Measurements from ENCODE around the gene ANG.
"Not testable (repeated sequence)": the region's sequence is repeated elsewhere in the genome, so short reads cannot be mapped to it uniquely, and the experiment has no call there.

ANG gene

GRCh38 chr14:20698934-20699333 lies 10.4 kb downstream of the ANG start:
- Histone ChIP-seq H3K4me3 (ENCODE audit: low read depth, low read length, poor library complexity, severe bottlenecking) (no peak overlapping the region), H3F3A (ENCODE audit: insufficient read depth, low read length) (no peaks in the 10 kb centered on the region), H3K79me2 (ENCODE audit: insufficient read depth, low read length) (no peaks in the 10 kb centered on the region), H3K9ac (ENCODE audit: low read length) (no peak overlapping the region), H4K20me1 (ENCODE audit: insufficient read depth, low read length) (no peaks in the 10 kb centered on the region), H2AFZ (ENCODE audit: low read length) (no peak overlapping the region), H3K9me2 (ENCODE audit: low read depth, low read length) (no peaks in the 10 kb centered on the region), H3K9me3 (ENCODE audit: low read length) (no peaks in the 10 kb centered on the region), H3K27me3 (ENCODE audit: insufficient read depth, low read length) (no peaks in the 10 kb centered on the region), H3K36me3 (ENCODE audit: insufficient read depth, low read length) (no peaks in the 10 kb centered on the region), H3K27ac (ENCODE audit: low read depth, low read length, poor library complexity, severe bottlenecking) (no peak overlapping the region), H3K4me2 (ENCODE audit: low read length) (no peak overlapping the region), H3K4me1 (ENCODE audit: insufficient read depth, low read length, severe bottlenecking) (no peaks in the 10 kb centered on the region)
- TF ChIP-seq, protein P1, sequence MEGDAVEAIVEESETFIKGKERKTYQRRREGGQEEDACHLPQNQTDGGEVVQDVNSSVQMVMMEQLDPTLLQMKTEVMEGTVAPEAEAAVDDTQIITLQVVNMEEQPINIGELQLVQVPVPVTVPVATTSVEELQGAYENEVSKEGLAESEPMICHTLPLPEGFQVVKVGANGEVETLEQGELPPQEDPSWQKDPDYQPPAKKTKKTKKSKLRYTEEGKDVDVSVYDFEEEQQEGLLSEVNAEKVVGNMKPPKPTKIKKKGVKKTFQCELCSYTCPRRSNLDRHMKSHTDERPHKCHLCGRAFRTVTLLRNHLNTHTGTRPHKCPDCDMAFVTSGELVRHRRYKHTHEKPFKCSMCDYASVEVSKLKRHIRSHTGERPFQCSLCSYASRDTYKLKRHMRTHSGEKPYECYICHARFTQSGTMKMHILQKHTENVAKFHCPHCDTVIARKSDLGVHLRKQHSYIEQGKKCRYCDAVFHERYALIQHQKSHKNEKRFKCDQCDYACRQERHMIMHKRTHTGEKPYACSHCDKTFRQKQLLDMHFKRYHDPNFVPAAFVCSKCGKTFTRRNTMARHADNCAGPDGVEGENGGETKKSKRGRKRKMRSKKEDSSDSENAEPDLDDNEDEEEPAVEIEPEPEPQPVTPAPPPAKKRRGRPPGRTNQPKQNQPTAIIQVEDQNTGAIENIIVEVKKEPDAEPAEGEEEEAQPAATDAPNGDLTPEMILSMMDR (IDR thresholded peaks at IDR 0.05; ENCODE audit: low read length) = no peak
- no peak for TF ChIP-seq EZH2 (IDR thresholded peaks at IDR 0.05; ENCODE audit: borderline replicate concordance, low read length)

- Histone ChIP-seq H3K4me3 (ENCODE audit: low read depth, low read length, poor library complexity, severe bottlenecking) (no peak overlapping the region), H3K27me3 (ENCODE audit: insufficient read depth, low read length) (no peaks in the 10 kb centered on the region), H3K4me2 (ENCODE audit: low read length) (no peak overlapping the region), H3K9ac (ENCODE audit: low read length) (no peak overlapping the region), H3K36me3 (ENCODE audit: insufficient read depth, low read length) (no peaks in the 10 kb centered on the region), H4K20me1 (ENCODE audit: insufficient read depth, low read length) (no peaks in the 10 kb centered on the region), H3K4me1 (ENCODE audit: insufficient read depth, low read length, severe bottlenecking) (no peaks in the 10 kb centered on the region), H3K27ac (ENCODE audit: low read depth, low read length, poor library complexity, severe bottlenecking) (no peak overlapping the region), H3K9me2 (ENCODE audit: low read depth, low read length) (no peaks in the 10 kb centered on the region), H3K9me3 (ENCODE audit: low read length) (no peaks in the 10 kb centered on the region), H3F3A (ENCODE audit: insufficient read depth, low read length) (no peaks in the 10 kb centered on the region), H3K79me2 (ENCODE audit: insufficient read depth, low read length) (no peaks in the 10 kb centered on the region), H2AFZ (ENCODE audit: low read length) (no peak overlapping the region)
- no peak for TF ChIP-seq EZH2 (IDR thresholded peaks at IDR 0.05; ENCODE audit: borderline replicate concordance, low read length)
- TF ChIP-seq, protein P1 (IDR thresholded peaks at IDR 0.05; ENCODE audit: low read length) = no peak
Observed at GRCh38 chr14:20699931-20700330, 11.4 kb downstream of the ANG start.

DNA sequence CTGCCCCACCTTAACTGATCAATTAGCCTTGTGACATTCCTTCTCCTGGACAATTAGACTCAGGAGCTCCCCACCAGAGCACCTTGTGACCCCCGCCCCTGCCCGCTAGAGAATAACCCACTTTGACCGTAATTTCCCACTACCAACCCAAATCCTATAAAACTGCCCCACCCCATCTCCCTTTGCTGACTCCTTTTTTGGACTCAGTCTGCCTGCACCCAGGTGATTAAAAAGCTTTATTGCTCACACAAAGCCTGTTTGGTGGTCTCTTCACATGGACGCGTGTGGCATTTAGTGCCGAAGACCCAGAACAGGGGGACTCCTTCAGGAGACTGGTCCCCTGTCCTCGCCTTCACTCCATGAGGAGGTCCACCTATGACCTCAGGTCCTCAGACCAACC lies 12.4 kb downstream of the ANG start:
- not testable (repeated sequence) for H3K9me3 ChIP-seq (ENCODE audit: low read length); H3K27ac ChIP-seq (ENCODE audit: low read depth, low read length, poor library complexity, severe bottlenecking); H3K9ac ChIP-seq (ENCODE audit: low read length); H3K36me3 ChIP-seq (ENCODE audit: insufficient read depth, low read length); H3K79me2 ChIP-seq (ENCODE audit: insufficient read depth, low read length); H3K9me2 ChIP-seq (ENCODE audit: low read depth, low read length); H3K4me3 ChIP-seq (ENCODE audit: low read depth, low read length, poor library complexity, severe bottlenecking); H3K4me1 ChIP-seq (ENCODE audit: insufficient read depth, low read length, severe bottlenecking); H3K4me2 ChIP-seq (ENCODE audit: low read length); H3K27me3 ChIP-seq (ENCODE audit: insufficient read depth, low read length); H3F3A ChIP-seq (ENCODE audit: insufficient read depth, low read length); H2AFZ ChIP-seq (ENCODE audit: low read length); H4K20me1 ChIP-seq (ENCODE audit: insufficient read depth, low read length)

DNA sequence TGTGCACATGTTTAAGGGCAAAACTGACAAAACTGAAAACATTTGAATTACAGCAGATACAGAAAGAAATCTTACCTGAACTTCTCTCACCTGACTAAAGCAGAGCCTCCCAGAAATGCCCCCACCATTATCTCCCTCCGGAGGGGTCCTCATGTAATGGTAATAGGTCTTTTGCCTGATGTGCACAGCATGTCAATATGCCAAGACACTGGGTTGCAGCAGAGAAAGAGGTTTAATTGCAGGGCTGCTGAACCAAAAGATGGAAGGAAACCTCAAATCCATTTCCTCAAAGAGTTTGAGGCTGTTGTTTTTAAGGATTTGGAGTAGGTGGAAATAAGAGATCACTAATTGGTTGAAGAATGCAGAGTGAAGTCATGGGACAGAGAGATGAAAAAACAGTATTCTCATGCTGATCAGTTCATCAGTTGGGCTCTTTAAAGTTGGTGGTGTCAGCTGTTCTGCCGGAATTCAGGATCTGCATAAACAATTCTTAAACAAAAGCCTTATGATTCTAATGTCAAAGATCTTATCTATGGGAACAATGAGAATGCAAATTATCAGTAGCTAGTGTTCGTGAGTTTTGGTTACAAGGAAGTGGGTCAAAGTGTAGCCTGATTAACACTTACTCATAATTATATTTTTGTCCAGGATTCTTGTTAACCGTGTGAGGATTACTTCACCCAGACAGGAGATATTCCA lies 18.2 kb downstream of the ANG start:
- H2AFZ ChIP-seq (ENCODE audit: low read length) = no peak overlapping the region
- no peaks in the 10 kb centered on the region for H3K36me3 ChIP-seq (ENCODE audit: insufficient read depth, low read length)
- no peaks in the 10 kb centered on the region for H3K9me3 ChIP-seq (ENCODE audit: low read length)
- H3K4me3 ChIP-seq (ENCODE audit: low read depth, low read length, poor library complexity, severe bottlenecking) = no peak overlapping the region
- TF ChIP-seq, protein P1 (IDR thresholded peaks at IDR 0.05; ENCODE audit: low read length) = no peak
- no peak for TF ChIP-seq EZH2 (IDR thresholded peaks at IDR 0.05; ENCODE audit: borderline replicate concordance, low read length)
- no peaks in the 10 kb centered on the region for H3K27me3 ChIP-seq (ENCODE audit: insufficient read depth, low read length)
- H3F3A ChIP-seq (ENCODE audit: insufficient read depth, low read length) = no peaks in the 10 kb centered on the region
- no peak overlapping the region for H3K27ac ChIP-seq (ENCODE audit: low read depth, low read length, poor library complexity, severe bottlenecking)
- H3K9ac ChIP-seq (ENCODE audit: low read length) = no peak overlapping the region
- H3K4me1 ChIP-seq (ENCODE audit: insufficient read depth, low read length, severe bottlenecking) = no peaks in the 10 kb centered on the region
- no peaks in the 10 kb centered on the region for H3K9me2 ChIP-seq (ENCODE audit: low read depth, low read length)
- no peaks in the 10 kb centered on the region for H4K20me1 ChIP-seq (ENCODE audit: insufficient read depth, low read length)
- H3K4me2 ChIP-seq (ENCODE audit: low read length) = no peak overlapping the region
- no peaks in the 10 kb centered on the region for H3K79me2 ChIP-seq (ENCODE audit: insufficient read depth, low read length)
